GM21423 (cell line): ENCODE measurements around the gene CACNA1E.

Experiments
- ATAC-seq: cut with Tn5 transposase; IDR thresholded peaks from one replicate; pipeline ENCODE4 v1.9.1; 2021; ENCODE audit warnings: mild to moderate bottlenecking, moderate library complexity; ENCODE audit not compliant: unreplicated experiment

CACNA1E gene

GRCh38 chr1:181559142-181559541 lies 75.8 kb downstream of the CACNA1E start:
- ATAC-seq: no peak

- ATAC-seq: no peak
Measured at GRCh38 chr1:181562395-181562794, 79.1 kb downstream of the CACNA1E start.

- ATAC-seq: no peak
Measured at GRCh38 chr1:181568736-181569135, 85.4 kb downstream of the CACNA1E start.

- ATAC-seq: no peak
Measured at GRCh38 chr1:181577475-181577874, 94.2 kb downstream of the CACNA1E start.

GRCh38 chr1:181583598-181583997 lies 100.3 kb downstream of the CACNA1E start:
- no peak for ATAC-seq

- ATAC-seq: no peak
Measured at GRCh38 chr1:181587870-181588438, 104.6 kb downstream of the CACNA1E start.

- no peak for ATAC-seq
Measured at GRCh38 chr1:181588631-181589030, 105.3 kb downstream of the CACNA1E start.

GRCh38 chr1:181592255-181592859 lies 109.0 kb downstream of the CACNA1E start:
- no peak for ATAC-seq

GRCh38 chr1:181593042-181593441 lies 109.7 kb downstream of the CACNA1E start:
- no peak for ATAC-seq

- ATAC-seq: no peak
Measured at GRCh38 chr1:181594553-181594952, 111.2 kb downstream of the CACNA1E start.

- no peak for ATAC-seq
Measured at GRCh38 chr1:181595234-181595633, 111.9 kb downstream of the CACNA1E start.

GRCh38 chr1:181601186-181601950 lies 118.1 kb downstream of the CACNA1E start:
- no peak for ATAC-seq

- ATAC-seq: no peak
Measured at GRCh38 chr1:181603735-181604410, 120.6 kb downstream of the CACNA1E start.

- no peak for ATAC-seq
Measured at GRCh38 chr1:181604482-181605249, 121.3 kb downstream of the CACNA1E start.

GRCh38 chr1:181607524-181607923 lies 124.2 kb downstream of the CACNA1E start:
- no peak for ATAC-seq

- no peak for ATAC-seq
Measured at GRCh38 chr1:181608386-181608785, 125.1 kb downstream of the CACNA1E start.

- ATAC-seq: no peak
Measured at GRCh38 chr1:181608948-181609347, 125.6 kb downstream of the CACNA1E start.

- ATAC-seq: no peak
Measured at GRCh38 chr1:181612100-181612499, 128.8 kb downstream of the CACNA1E start.

GRCh38 chr1:181618559-181618958 lies 135.2 kb downstream of the CACNA1E start:
- ATAC-seq: no peak

- ATAC-seq: no peak
Measured at GRCh38 chr1:181620183-181620582, 136.9 kb downstream of the CACNA1E start.

GRCh38 chr1:181623850-181624249 lies 140.5 kb downstream of the CACNA1E start:
- ATAC-seq: no peak
